ENCODE measurements around the gene PRMT3.

GRCh38 chr11:20403059-20403458 is 15.5 kb downstream of the PRMT3 start:
- TF ChIP-seq CTCF (IDR thresholded peaks at IDR 0.05; ENCODE audit: low read length): no peak
- no peak for TF ChIP-seq EZH2 (optimal IDR thresholded peaks at IDR 0.05; ENCODE audit: low read depth, low read length)
- no peak for TF ChIP-seq EZH2phosphoT487 (IDR thresholded peaks at IDR 0.05; ENCODE audit: low read length)
